Left forelimb (tissue), 1 donor: ENCODE results near the gene BTN1A1.
"Not testable (repeated sequence)": the region's sequence is repeated elsewhere in the genome, so short reads cannot be mapped to it uniquely, and the experiment has no call there.

Source experiments
- DNase-seq: peaks from one replicate; pipeline ENCODE4 v3.0.0-alpha.2; 2018; ENCODE audit warnings: low spot score

Gene BTN1A1

GRCh38 chr6:26537160-26537845 lies 37.2 kb downstream of the BTN1A1 start:
- DNase-seq: peak; percentile 94

- peak; percentile 90 for DNase-seq
Observed at GRCh38 chr6:26537846-26538571, 37.9 kb downstream of the BTN1A1 start, which contains the start of gene HMGN4. TSS of gene HMGN4 (plus strand) at chr6:26538366. CDS start at chr6:26545207, 6,841 bp downstream.

GRCh38 chr6:26538572-26538902 lies 38.4 kb downstream of the BTN1A1 start:
- no peak for DNase-seq

GRCh38 chr6:26539071-26539615 lies 39.0 kb downstream of the BTN1A1 start:
- DNase-seq: no peak

- DNase-seq: no peak
Observed at GRCh38 chr6:26541579-26541978, 41.5 kb downstream of the BTN1A1 start.

- DNase-seq: no peak
Observed at GRCh38 chr6:26543953-26544352, 43.9 kb downstream of the BTN1A1 start.

- no peak for DNase-seq
Observed at GRCh38 chr6:26544473-26544872, 44.4 kb downstream of the BTN1A1 start.

- DNase-seq: no peak
Observed at GRCh38 chr6:26545627-26546026, 45.5 kb downstream of the BTN1A1 start.

GRCh38 chr6:26547363-26547762 lies 47.3 kb downstream of the BTN1A1 start:
- not testable (repeated sequence) for DNase-seq

GRCh38 chr6:26550250-26550993 lies 50.3 kb downstream of the BTN1A1 start:
- DNase-seq: peak; percentile 85

GRCh38 chr6:26552205-26552604 lies 52.1 kb downstream of the BTN1A1 start:
- DNase-seq: no peak

- no peak for DNase-seq
Observed at GRCh38 chr6:26552640-26553188, 52.6 kb downstream of the BTN1A1 start.

GRCh38 chr6:26553264-26553634 lies 53.1 kb downstream of the BTN1A1 start:
- peak; percentile 81 for DNase-seq

GRCh38 chr6:26553635-26554446 lies 53.7 kb downstream of the BTN1A1 start:
- DNase-seq: peak; percentile 86

- no peak for DNase-seq
Observed at GRCh38 chr6:26554447-26554696, 54.3 kb downstream of the BTN1A1 start.

- DNase-seq: no peak
Observed at GRCh38 chr6:26554697-26555504, 54.8 kb downstream of the BTN1A1 start.

GRCh38 chr6:26555505-26556262 lies 55.6 kb downstream of the BTN1A1 start:
- DNase-seq: no peak

GRCh38 chr6:26556263-26557070 lies 56.4 kb downstream of the BTN1A1 start:
- DNase-seq: peak; percentile 75
